Stimulated activated CD4-positive, alpha-beta T cell treated with anti-CD3 and anti-CD28 coated beads, Interleukin-12 subunit alpha, Interleukin-12 subunit beta, amount 100 ng/mL, for 24 hours (primary cell): ENCODE measurements around the gene TXNDC11.

Experiments used
- DNase-seq, 2 experiments: peaks; one replicate each; pipeline ENCODE4 v3.0.0-alpha.2; 2020; ENCODE audit warnings: low read depth in 2 of 2

TXNDC11 gene

GRCh38 chr16:11658896-11659708 is 83.6 kb downstream of the TXNDC11 start:
- no peak for DNase-seq

- no peak for DNase-seq
Observed at GRCh38 chr16:11657556-11657955, 85.1 kb downstream of the TXNDC11 start.

GRCh38 chr16:11655655-11656054 is 87.0 kb downstream of the TXNDC11 start:
- no peak for DNase-seq

GRCh38 chr16:11651796-11652195 is 90.9 kb downstream of the TXNDC11 start:
- no peak for DNase-seq

- DNase-seq, result no peak
Observed at GRCh38 chr16:11650641-11651591, 91.7 kb downstream of the TXNDC11 start.

- no peak for DNase-seq
Observed at GRCh38 chr16:11649276-11649675, 93.4 kb downstream of the TXNDC11 start.

- no peak for DNase-seq
Observed at GRCh38 chr16:11642765-11643116, 99.9 kb downstream of the TXNDC11 start.

- DNase-seq, result no peak
Observed at GRCh38 chr16:11640987-11641817, 101.5 kb downstream of the TXNDC11 start.

- DNase-seq, result no peak
Observed at GRCh38 chr16:11639925-11640899, 102.4 kb downstream of the TXNDC11 start.

- DNase-seq, result no peak
Observed at GRCh38 chr16:11639008-11639562, 103.6 kb downstream of the TXNDC11 start.

GRCh38 chr16:11638140-11638539 is 104.5 kb downstream of the TXNDC11 start:
- no peak for DNase-seq

GRCh38 chr16:11637320-11637719 is 105.3 kb downstream of the TXNDC11 start:
- no peak for DNase-seq

GRCh38 chr16:11636172-11636721 is 106.4 kb downstream of the TXNDC11 start:
- no peak for DNase-seq

- DNase-seq, result no peak
Observed at GRCh38 chr16:11635679-11636171, 106.9 kb downstream of the TXNDC11 start.

- no peak for DNase-seq
Observed at GRCh38 chr16:11635113-11635652, 107.5 kb downstream of the TXNDC11 start.

GRCh38 chr16:11634312-11634711 is 108.3 kb downstream of the TXNDC11 start:
- no peak for DNase-seq

- DNase-seq, result no peak
Observed at GRCh38 chr16:11633113-11633512, 109.5 kb downstream of the TXNDC11 start.

- DNase-seq, result no peak
Observed at GRCh38 chr16:11632455-11632939, 110.2 kb downstream of the TXNDC11 start.

GRCh38 chr16:11631214-11631613 is 111.4 kb downstream of the TXNDC11 start:
- DNase-seq, result no peak

GRCh38 chr16:11630768-11631056 is 111.9 kb downstream of the TXNDC11 start:
- DNase-seq, result no peak
